WTC11 (cell line): ENCODE data around the gene YOD1. TPM values are rescaled to one million over a fixed set of nuclear protein-coding genes. Genes with fewer than 3 reads are reported as not detected.

Experiments used
- ATAC-seq: fragments of 200-7000 bp; cut with Tn5 transposase; 2 replicates; pipeline ENCODE4 v1.10.0; 2021; ENCODE audit warnings: mild to moderate bottlenecking, moderate library complexity
- CTCF ChIA-PET: fragments of 300-600 bp; sonication (Branson Sonifier 250); formaldehyde crosslinking; loops from one replicate; lab custom pipeline; 2021; ENCODE audit warnings: antibody characterized with exemption; lab: Charles Lee
- POLR2A ChIA-PET: fragments of 350-600 bp; sonication (Branson Sonifier 250); formaldehyde crosslinking; loops from one replicate; lab custom pipeline; 2021; ENCODE audit warnings: antibody characterized with exemption; lab: Charles Lee
- DNase-seq: peaks from one replicate; pipeline ENCODE4 v3.0.0; 2021; ENCODE audit warnings: low spot score
- H3K27ac Mint-ChIP-seq: 2 replicates; pipeline ENCODE4 v1.8.0; 2021; ENCODE audit warnings: mixed read lengths
- H3K27me3 Mint-ChIP-seq: 2 replicates; pipeline ENCODE4 v1.8.0; 2021; ENCODE audit warnings: low read depth, mild to moderate bottlenecking, moderate library complexity, mixed read lengths
- H3K36me3 Mint-ChIP-seq: 2 replicates; pipeline ENCODE4 v1.8.0; 2021; ENCODE audit warnings: mixed read lengths
- H3K4me1 Mint-ChIP-seq: 2 replicates; pipeline ENCODE4 v1.8.0; 2022; ENCODE audit warnings: mixed read lengths
- H3K4me3 Mint-ChIP-seq: 2 replicates; pipeline ENCODE4 v1.8.0; 2021; ENCODE audit warnings: mild to moderate bottlenecking, moderate library complexity, mixed read lengths
- H3K9me3 Mint-ChIP-seq: 2 replicates; pipeline ENCODE4 v1.8.0; 2021; ENCODE audit warnings: mixed read lengths
- AR ChIP-seq: fragments of 250-450 bp; sonication (Bioruptor Pico); IDR thresholded peaks from 2 replicates; pipeline ENCODE4 v1.9.0; 2021; ENCODE audit warnings: mild to moderate bottlenecking
- GABPB1 ChIP-seq: sonication (generic); formaldehyde crosslinking; IDR thresholded peaks from 2 replicates; pipeline ENCODE4 v1.8.1; 2023; ENCODE audit warnings: mild to moderate bottlenecking, missing genetic modification reagents
- JUN ChIP-seq: sonication (generic); formaldehyde crosslinking; IDR thresholded peaks from 2 replicates; pipeline ENCODE4 v1.8.0; 2023; ENCODE audit warnings: mild to moderate bottlenecking, missing genetic modification reagents
- MYBL2 ChIP-seq: sonication (generic); formaldehyde crosslinking; IDR thresholded peaks from 2 replicates; pipeline ENCODE4 v1.8.1; 2023; ENCODE audit warnings: mild to moderate bottlenecking, moderate library complexity, missing genetic modification reagents
- NFATC4 ChIP-seq: fragments of 250-450 bp; sonication (Bioruptor Pico); IDR thresholded peaks from 2 replicates; pipeline ENCODE4 v1.9.0; 2021; ENCODE audit warnings: mild to moderate bottlenecking
- OVOL2 ChIP-seq: fragments of 250-450 bp; sonication (Bioruptor Pico); IDR thresholded peaks from 2 replicates; pipeline ENCODE4 v1.9.0; 2021; ENCODE audit warnings: mild to moderate bottlenecking, borderline replicate concordance
- PRRX2 ChIP-seq: fragments of 250-450 bp; sonication (Bioruptor Pico); IDR thresholded peaks from 2 replicates; pipeline ENCODE4 v1.8.0; 2021; ENCODE audit warnings: mild to moderate bottlenecking
- TEAD4 ChIP-seq: sonication (generic); formaldehyde crosslinking; IDR thresholded peaks from 2 replicates; pipeline ENCODE4 v1.8.0; 2022; ENCODE audit warnings: mild to moderate bottlenecking, missing genetic modification reagents
- ZBTB21 ChIP-seq: sonication (generic); formaldehyde crosslinking; IDR thresholded peaks from 2 replicates; pipeline ENCODE4 v1.8.1; 2023; ENCODE audit warnings: mild to moderate bottlenecking, missing genetic modification reagents, borderline replicate concordance
- ZNF121 ChIP-seq: sonication (generic); formaldehyde crosslinking; IDR thresholded peaks from 2 replicates; pipeline ENCODE4 v1.8.0; 2023; ENCODE audit warnings: missing genetic modification reagents
- ZNF671 ChIP-seq: fragments of 250-450 bp; sonication (Bioruptor Pico); IDR thresholded peaks from 2 replicates; pipeline ENCODE4 v1.8.0; 2021; ENCODE audit warnings: mild to moderate bottlenecking
- total RNA-seq: library from RNA; stranded (reverse); gene quantifications from 3 replicates; pipeline ENCODE4 v1.2.3, GENCODE V29; 2021
- TF ChIP-seq, protein P1 (sequence below): sonication (generic); formaldehyde crosslinking; IDR thresholded peaks from 2 replicates; pipeline ENCODE4 v1.8.0; 2022; ENCODE audit warnings: mild to moderate bottlenecking, missing genetic modification reagents
- TF ChIP-seq, protein P2 (sequence below): fragments of 250-450 bp; sonication (Bioruptor Pico); IDR thresholded peaks from 2 replicates; pipeline ENCODE4 v1.9.0; 2021; ENCODE audit warnings: mild to moderate bottlenecking, borderline replicate concordance
- TF ChIP-seq, protein P3 (sequence below): sonication (generic); formaldehyde crosslinking; IDR thresholded peaks from 2 replicates; pipeline ENCODE4 v1.8.1; 2023; ENCODE audit warnings: mild to moderate bottlenecking, missing genetic modification reagents, borderline replicate concordance
- TF ChIP-seq, protein P4 (sequence below): sonication (generic); formaldehyde crosslinking; IDR thresholded peaks from 2 replicates; pipeline ENCODE4 v1.8.1; 2022; ENCODE audit warnings: mild to moderate bottlenecking, missing genetic modification reagents, moderate library complexity, borderline replicate concordance

The YOD1 gene
- total RNA-seq, 1 experiment from 2014 or later = 12.0 TPM

DNA sequence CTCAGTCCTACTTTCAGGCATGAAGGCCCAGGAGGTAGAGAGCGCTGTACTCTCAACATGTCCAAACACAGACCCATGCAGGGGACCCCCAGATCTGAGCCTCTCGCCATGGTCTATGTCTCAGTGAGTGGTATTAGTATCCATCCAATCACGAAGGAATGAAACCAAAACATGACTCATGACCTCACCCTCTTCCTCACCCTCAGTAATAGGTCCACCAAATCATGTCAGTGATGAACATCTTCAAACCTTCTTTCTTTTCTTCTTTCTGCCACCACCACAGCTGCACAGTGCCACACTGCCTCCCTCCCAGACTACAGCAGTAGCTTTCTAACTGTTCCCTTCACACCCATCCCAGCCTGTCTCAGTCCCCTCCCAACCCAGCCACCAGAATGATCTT lies 35.2 kb downstream of the YOD1 start:
- no peak for DNase-seq
- TF ChIP-seq JUN = no peak
- no peak for TF ChIP-seq ZBTB21 (CRISPR knock-in tag)
- no peak for TF ChIP-seq AR (CRISPR knock-in tag)
- no peak for TF ChIP-seq ZNF121 (CRISPR knock-in tag)
- TF ChIP-seq, protein P1, sequence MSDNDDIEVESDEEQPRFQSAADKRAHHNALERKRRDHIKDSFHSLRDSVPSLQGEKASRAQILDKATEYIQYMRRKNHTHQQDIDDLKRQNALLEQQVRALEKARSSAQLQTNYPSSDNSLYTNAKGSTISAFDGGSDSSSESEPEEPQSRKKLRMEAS = no peak
- TF ChIP-seq TEAD4 (CRISPR knock-in tag) = no peak
- no peak for TF ChIP-seq NFATC4 (CRISPR knock-in tag)
- ATAC-seq = no peak
- H3K27ac Mint-ChIP-seq = no peak overlapping the region
- ChIA-PET CTCF (no interaction called here), POLR2A (no interaction called here)
- no peaks in the 10 kb centered on the region for H3K4me1 Mint-ChIP-seq
- H3K9me3 Mint-ChIP-seq = no peaks in the 10 kb centered on the region
- H3K4me3 Mint-ChIP-seq = no peak overlapping the region
- H3K36me3 Mint-ChIP-seq = no peaks in the 10 kb centered on the region
- H3K27me3 Mint-ChIP-seq = peaks cover 18% of the 10 kb centered on the region

DNA sequence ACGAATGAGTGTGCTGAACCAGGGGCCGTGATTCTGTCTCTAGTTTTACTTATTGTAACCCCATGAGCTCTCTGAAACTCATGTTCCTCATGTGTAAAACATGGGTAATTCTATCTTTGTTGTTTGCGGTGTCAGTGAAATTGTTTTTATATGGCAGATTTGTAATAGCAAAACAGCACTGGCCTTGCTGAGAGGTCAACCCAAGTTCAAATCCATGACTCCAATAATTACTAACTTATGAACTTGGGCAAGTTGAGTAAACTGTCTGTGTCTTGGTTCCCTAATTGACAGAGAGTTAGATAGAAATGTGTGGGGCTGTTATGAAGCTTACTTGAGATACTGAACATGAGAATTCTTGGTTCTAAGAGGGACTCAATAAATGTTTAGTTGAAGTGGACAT lies 36.3 kb downstream of the YOD1 start:
- TF ChIP-seq ZBTB21 (CRISPR knock-in tag) (no peak), MYBL2 (CRISPR knock-in tag) (no peak), PRRX2 (CRISPR knock-in tag) (no peak), GABPB1 (CRISPR knock-in tag) (no peak), OVOL2 (CRISPR knock-in tag) (no peak), ZNF671 (CRISPR knock-in tag) (no peak)
- TF ChIP-seq, protein P2, sequence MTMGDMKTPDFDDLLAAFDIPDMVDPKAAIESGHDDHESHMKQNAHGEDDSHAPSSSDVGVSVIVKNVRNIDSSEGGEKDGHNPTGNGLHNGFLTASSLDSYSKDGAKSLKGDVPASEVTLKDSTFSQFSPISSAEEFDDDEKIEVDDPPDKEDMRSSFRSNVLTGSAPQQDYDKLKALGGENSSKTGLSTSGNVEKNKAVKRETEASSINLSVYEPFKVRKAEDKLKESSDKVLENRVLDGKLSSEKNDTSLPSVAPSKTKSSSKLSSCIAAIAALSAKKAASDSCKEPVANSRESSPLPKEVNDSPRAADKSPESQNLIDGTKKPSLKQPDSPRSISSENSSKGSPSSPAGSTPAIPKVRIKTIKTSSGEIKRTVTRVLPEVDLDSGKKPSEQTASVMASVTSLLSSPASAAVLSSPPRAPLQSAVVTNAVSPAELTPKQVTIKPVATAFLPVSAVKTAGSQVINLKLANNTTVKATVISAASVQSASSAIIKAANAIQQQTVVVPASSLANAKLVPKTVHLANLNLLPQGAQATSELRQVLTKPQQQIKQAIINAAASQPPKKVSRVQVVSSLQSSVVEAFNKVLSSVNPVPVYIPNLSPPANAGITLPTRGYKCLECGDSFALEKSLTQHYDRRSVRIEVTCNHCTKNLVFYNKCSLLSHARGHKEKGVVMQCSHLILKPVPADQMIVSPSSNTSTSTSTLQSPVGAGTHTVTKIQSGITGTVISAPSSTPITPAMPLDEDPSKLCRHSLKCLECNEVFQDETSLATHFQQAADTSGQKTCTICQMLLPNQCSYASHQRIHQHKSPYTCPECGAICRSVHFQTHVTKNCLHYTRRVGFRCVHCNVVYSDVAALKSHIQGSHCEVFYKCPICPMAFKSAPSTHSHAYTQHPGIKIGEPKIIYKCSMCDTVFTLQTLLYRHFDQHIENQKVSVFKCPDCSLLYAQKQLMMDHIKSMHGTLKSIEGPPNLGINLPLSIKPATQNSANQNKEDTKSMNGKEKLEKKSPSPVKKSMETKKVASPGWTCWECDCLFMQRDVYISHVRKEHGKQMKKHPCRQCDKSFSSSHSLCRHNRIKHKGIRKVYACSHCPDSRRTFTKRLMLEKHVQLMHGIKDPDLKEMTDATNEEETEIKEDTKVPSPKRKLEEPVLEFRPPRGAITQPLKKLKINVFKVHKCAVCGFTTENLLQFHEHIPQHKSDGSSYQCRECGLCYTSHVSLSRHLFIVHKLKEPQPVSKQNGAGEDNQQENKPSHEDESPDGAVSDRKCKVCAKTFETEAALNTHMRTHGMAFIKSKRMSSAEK = no peak
- TF ChIP-seq, protein P3, sequence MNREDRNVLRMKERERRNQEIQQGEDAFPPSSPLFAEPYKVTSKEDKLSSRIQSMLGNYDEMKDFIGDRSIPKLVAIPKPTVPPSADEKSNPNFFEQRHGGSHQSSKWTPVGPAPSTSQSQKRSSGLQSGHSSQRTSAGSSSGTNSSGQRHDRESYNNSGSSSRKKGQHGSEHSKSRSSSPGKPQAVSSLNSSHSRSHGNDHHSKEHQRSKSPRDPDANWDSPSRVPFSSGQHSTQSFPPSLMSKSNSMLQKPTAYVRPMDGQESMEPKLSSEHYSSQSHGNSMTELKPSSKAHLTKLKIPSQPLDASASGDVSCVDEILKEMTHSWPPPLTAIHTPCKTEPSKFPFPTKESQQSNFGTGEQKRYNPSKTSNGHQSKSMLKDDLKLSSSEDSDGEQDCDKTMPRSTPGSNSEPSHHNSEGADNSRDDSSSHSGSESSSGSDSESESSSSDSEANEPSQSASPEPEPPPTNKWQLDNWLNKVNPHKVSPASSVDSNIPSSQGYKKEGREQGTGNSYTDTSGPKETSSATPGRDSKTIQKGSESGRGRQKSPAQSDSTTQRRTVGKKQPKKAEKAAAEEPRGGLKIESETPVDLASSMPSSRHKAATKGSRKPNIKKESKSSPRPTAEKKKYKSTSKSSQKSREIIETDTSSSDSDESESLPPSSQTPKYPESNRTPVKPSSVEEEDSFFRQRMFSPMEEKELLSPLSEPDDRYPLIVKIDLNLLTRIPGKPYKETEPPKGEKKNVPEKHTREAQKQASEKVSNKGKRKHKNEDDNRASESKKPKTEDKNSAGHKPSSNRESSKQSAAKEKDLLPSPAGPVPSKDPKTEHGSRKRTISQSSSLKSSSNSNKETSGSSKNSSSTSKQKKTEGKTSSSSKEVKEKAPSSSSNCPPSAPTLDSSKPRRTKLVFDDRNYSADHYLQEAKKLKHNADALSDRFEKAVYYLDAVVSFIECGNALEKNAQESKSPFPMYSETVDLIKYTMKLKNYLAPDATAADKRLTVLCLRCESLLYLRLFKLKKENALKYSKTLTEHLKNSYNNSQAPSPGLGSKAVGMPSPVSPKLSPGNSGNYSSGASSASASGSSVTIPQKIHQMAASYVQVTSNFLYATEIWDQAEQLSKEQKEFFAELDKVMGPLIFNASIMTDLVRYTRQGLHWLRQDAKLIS = no peak
- TF ChIP-seq, protein P4, sequence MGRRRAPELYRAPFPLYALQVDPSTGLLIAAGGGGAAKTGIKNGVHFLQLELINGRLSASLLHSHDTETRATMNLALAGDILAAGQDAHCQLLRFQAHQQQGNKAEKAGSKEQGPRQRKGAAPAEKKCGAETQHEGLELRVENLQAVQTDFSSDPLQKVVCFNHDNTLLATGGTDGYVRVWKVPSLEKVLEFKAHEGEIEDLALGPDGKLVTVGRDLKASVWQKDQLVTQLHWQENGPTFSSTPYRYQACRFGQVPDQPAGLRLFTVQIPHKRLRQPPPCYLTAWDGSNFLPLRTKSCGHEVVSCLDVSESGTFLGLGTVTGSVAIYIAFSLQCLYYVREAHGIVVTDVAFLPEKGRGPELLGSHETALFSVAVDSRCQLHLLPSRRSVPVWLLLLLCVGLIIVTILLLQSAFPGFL (CRISPR knock-in tag) = no peak
- TF ChIP-seq, all 79 proteins: peak for 0
- ChIA-PET CTCF (no interaction called here), POLR2A (no interaction called here)
- H3K27ac Mint-ChIP-seq = no peak overlapping the region
- H3K4me3 Mint-ChIP-seq = no peak overlapping the region
- ATAC-seq (no peak), DNase-seq (no peak)
- no peaks in the 10 kb centered on the region for H3K4me1 Mint-ChIP-seq
- no peaks in the 10 kb centered on the region for H3K9me3 Mint-ChIP-seq
- no peaks in the 10 kb centered on the region for H3K36me3 Mint-ChIP-seq
- peaks cover 18% of the 10 kb centered on the region for H3K27me3 Mint-ChIP-seq
